Measurements from ENCODE around the gene PLEKHB2. TPM values are rescaled to one million over a fixed set of nuclear protein-coding genes. Genes with fewer than 3 reads are reported as not detected.
"Not testable (repeated sequence)": the region's sequence is repeated elsewhere in the genome, so short reads cannot be mapped to it uniquely, and the experiment has no call there.

The PLEKHB2 gene
- polyA plus RNA-seq, 3 donors = 53.9 to 172 (median 146) TPM

DNA sequence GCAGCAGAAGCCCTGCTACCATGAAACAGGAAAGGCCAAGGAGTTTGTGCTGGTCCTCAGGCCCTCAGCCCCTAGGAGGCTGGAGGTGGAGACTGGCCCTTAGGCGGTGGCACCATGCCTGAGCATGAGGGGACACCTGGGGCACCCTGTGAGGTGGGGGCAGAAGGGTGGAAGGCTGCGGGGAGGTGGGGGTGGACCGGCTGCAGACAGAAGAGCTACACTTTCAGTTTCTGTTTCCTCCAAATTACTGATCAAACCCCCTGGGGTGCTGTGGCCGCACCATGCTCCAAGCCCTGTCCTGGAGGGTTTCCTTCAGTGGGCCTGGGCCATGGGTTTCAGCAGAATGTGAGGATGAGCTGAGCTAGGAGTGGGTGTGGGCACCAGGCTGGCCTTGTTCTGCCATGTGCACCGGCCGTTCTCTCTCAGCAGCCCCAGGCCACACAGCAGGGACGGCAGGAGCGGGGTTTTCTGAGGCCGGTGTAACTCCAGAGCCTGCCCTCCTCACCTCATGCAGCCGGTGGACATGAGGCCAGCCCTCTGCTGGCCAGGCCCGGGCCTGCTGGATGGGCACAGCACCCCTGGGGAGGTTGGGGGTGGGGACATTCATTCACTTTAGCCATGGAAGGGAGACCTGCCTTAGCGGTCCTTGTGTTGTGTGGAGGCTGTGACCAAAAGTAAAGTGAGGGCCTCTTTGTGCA, 51.5 kb downstream of the PLEKHB2 start:
- H3K4me2 ChIP-seq (replicated peaks; ENCODE audit: extremely low read depth, low read length, poor library complexity, severe bottlenecking) = no peak overlapping the region
- H3K9me3 ChIP-seq (replicated peaks in 1 of 2; ENCODE audit: control insufficient read depth in 1 of 2, insufficient read depth in 1 of 2, low read length in 2 of 2) = no peaks in the 10 kb centered on the region
- no peak overlapping the region for H3K27ac ChIP-seq (ENCODE audit: low read depth in 1 of 2, low read length in 2 of 2)
- H2AFZ ChIP-seq (ENCODE audit: insufficient read depth, low read depth, low read length, poor library complexity, severe bottlenecking) = peak overlapping the region; percentile 16
- Mint-ChIP-seq H3K36me3 (no peaks in the 10 kb centered on the region), H3K9me3 (no peaks in the 10 kb centered on the region), H3K27me3 (ENCODE audit: low read depth in 3 of 3) (peaks cover 5 to 11% (median 7%) of the 10 kb centered on the region in 3 donors), H3K27ac (peak overlapping the region in 1 of 7 donors; percentile 57), H3K4me3 (no peak overlapping the region), H3K4me1 (peaks cover 6% of the 10 kb centered on the region)
- H4K20me1 ChIP-seq (ENCODE audit: insufficient read depth, low read length) = no peaks in the 10 kb centered on the region
- intact Hi-C loops (cut with micrococcal nuclease) = loop anchor here in 1 of 2 donors (10.0 kb wide), 1 partner anchor 648 kb away; no protein-coding TSS in a partner anchor
- no peaks in the 10 kb centered on the region for H3K4me1 ChIP-seq (ENCODE audit: control insufficient read depth in 1 of 2, insufficient read depth in 2 of 2, low read length in 2 of 2)
- no peak for DNase-seq
- TF ChIP-seq, protein P1, sequence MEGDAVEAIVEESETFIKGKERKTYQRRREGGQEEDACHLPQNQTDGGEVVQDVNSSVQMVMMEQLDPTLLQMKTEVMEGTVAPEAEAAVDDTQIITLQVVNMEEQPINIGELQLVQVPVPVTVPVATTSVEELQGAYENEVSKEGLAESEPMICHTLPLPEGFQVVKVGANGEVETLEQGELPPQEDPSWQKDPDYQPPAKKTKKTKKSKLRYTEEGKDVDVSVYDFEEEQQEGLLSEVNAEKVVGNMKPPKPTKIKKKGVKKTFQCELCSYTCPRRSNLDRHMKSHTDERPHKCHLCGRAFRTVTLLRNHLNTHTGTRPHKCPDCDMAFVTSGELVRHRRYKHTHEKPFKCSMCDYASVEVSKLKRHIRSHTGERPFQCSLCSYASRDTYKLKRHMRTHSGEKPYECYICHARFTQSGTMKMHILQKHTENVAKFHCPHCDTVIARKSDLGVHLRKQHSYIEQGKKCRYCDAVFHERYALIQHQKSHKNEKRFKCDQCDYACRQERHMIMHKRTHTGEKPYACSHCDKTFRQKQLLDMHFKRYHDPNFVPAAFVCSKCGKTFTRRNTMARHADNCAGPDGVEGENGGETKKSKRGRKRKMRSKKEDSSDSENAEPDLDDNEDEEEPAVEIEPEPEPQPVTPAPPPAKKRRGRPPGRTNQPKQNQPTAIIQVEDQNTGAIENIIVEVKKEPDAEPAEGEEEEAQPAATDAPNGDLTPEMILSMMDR (IDR thresholded peaks at IDR 0.05) = no peak
- H3K27me3 ChIP-seq (ENCODE audit: control insufficient read depth in 2 of 2, insufficient read depth in 2 of 2, low read length in 2 of 2) = no peaks in the 10 kb centered on the region
- no peaks in the 10 kb centered on the region for H3K36me3 ChIP-seq (replicated peaks in 1 of 2; ENCODE audit: control insufficient read depth in 1 of 2, insufficient read depth in 2 of 2, low read length in 2 of 2)
- no peaks in the 10 kb centered on the region for H3K79me2 ChIP-seq (ENCODE audit: insufficient read depth, low read length)
- no peak overlapping the region for H3K9ac ChIP-seq (ENCODE audit: insufficient read depth, low read length, poor library complexity, severe bottlenecking)
- no peak overlapping the region for H3K4me3 ChIP-seq (replicated peaks in 1 of 3; ENCODE audit: low read depth in 2 of 3, low read length in 3 of 3)
- WGBS (ENCODE audit: insufficient coverage) = 97% methylated on average over 6 of the region's 12 CpGs

DNA sequence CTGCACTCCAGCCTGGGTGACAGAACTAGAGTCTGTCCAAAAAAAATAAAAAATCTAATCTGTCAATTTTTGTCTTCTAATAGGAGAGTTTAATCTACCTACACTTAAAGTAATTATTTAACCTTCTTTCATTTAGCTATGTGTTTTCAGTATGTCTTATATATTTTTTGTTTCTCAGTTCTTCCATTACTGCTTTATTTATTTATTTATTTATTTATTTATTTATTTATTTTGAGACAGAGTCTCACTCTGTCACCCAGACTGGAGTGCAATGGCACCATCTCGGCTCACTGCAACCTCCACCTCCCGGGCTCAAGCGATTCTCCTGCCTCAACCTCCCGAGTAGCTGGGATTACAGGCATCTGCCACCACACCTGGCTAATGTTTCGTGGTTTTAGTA, 60.4 kb downstream of the PLEKHB2 start:
- H3K36me3 ChIP-seq (replicated peaks in 1 of 2; ENCODE audit: control insufficient read depth in 1 of 2, insufficient read depth in 2 of 2, low read length in 2 of 2); H3K4me1 ChIP-seq (ENCODE audit: control insufficient read depth in 1 of 2, insufficient read depth in 2 of 2, low read length in 2 of 2); H3K9me3 ChIP-seq (replicated peaks in 1 of 2; ENCODE audit: control insufficient read depth in 1 of 2, insufficient read depth in 1 of 2, low read length in 2 of 2); H3K27ac Mint-ChIP-seq; DNase-seq; H3K36me3 Mint-ChIP-seq; intact Hi-C loops (cut with micrococcal nuclease); H3K27me3 ChIP-seq (ENCODE audit: control insufficient read depth in 2 of 2, insufficient read depth in 2 of 2, low read length in 2 of 2); H2AFZ ChIP-seq (ENCODE audit: insufficient read depth, low read depth, low read length, poor library complexity, severe bottlenecking); H4K20me1 ChIP-seq (ENCODE audit: insufficient read depth, low read length); H3K9me3 Mint-ChIP-seq; H3K27ac ChIP-seq (ENCODE audit: low read depth in 1 of 2, low read length in 2 of 2); H3K4me3 Mint-ChIP-seq; H3K4me2 ChIP-seq (replicated peaks; ENCODE audit: extremely low read depth, low read length, poor library complexity, severe bottlenecking); H3K4me3 ChIP-seq (replicated peaks in 1 of 3; ENCODE audit: low read depth in 2 of 3, low read length in 3 of 3); H3K9ac ChIP-seq (ENCODE audit: insufficient read depth, low read length, poor library complexity, severe bottlenecking); H3K4me1 Mint-ChIP-seq; H3K79me2 ChIP-seq (ENCODE audit: insufficient read depth, low read length); H3K27me3 Mint-ChIP-seq (ENCODE audit: low read depth in 3 of 3): not testable (repeated sequence)
- WGBS (ENCODE audit: insufficient coverage) = 98% methylated on average over 5 of the region's 5 CpGs

Measured in CD14-positive monocyte (primary cell).